K562 (cell line): ENCODE results near the gene SHC1. TPM values are rescaled to one million over a fixed set of nuclear protein-coding genes. Genes with fewer than 3 reads are reported as not detected.

ENCODE experiments used
- BCOR ChIP-seq: fragments of 450-650 bp; IDR thresholded peaks from 2 replicates; pipeline ENCODE4 v1.6.1; 2016
- CCAR2 ChIP-seq: fragments of 200-400 bp; formaldehyde crosslinking; IDR thresholded peaks from 2 replicates; pipeline ENCODE4 v1.6.1; 2017; ENCODE audit warnings: mild to moderate bottlenecking, low read depth, low read length
- CHD4 ChIP-seq: fragments of 200-600 bp; sonication (generic); IDR thresholded peaks from 3 replicates; pipeline ENCODE4 v1.6.1; 2012; ENCODE audit warnings: low read depth, mild to moderate bottlenecking, mixed read lengths, low read length, inconsistent platforms; ENCODE audit not compliant: insufficient read depth, insufficient replicate concordance, poor library complexity, severe bottlenecking
- EHMT2 ChIP-seq: fragments of 450-650 bp; IDR thresholded peaks from 2 replicates; pipeline ENCODE4 v1.6.1; 2018; ENCODE audit warnings: antibody characterized with exemption
- ELF1 ChIP-seq: fragments of 200-800 bp; sonication (Bioruptor generic); IDR thresholded peaks from 2 replicates; pipeline ENCODE4 v1.6.1; 2016; ENCODE audit warnings: missing genetic modification characterization, missing compliant biosample characterization
- EP400 ChIP-seq: fragments of 450-650 bp; IDR thresholded peaks from 2 replicates; pipeline ENCODE4 v1.6.1; 2017; ENCODE audit warnings: antibody characterized with exemption, mild to moderate bottlenecking, moderate library complexity
- EWSR1 ChIP-seq: fragments of 450-650 bp; IDR thresholded peaks from 2 replicates; pipeline ENCODE4 v1.6.1; 2018; ENCODE audit warnings: borderline replicate concordance, mild to moderate bottlenecking, low read depth, moderate library complexity; ENCODE audit not compliant: partially characterized antibody
- GTF2F1 ChIP-seq: IDR thresholded peaks from 2 replicates; pipeline ENCODE4 v1.6.1; 2011; ENCODE audit warnings: low read depth, low read length, improper control_type of control experiment
- LEF1 ChIP-seq: fragments of 450-650 bp; IDR thresholded peaks from 2 replicates; pipeline ENCODE4 v1.6.1; 2016; ENCODE audit warnings: mild to moderate bottlenecking
- NFATC3 ChIP-seq: fragments of 450-650 bp; IDR thresholded peaks from 2 replicates; pipeline ENCODE4 v1.6.1; 2017; ENCODE audit warnings: mild to moderate bottlenecking
- NUFIP1 ChIP-seq: fragments of 450-650 bp; IDR thresholded peaks from 2 replicates; pipeline ENCODE4 v1.6.1; 2018; ENCODE audit not compliant: partially characterized antibody
- PBX2 ChIP-seq, 2 experiments: IDR thresholded peaks in 1 of 2; conservative IDR thresholded peaks in 1 of 2; 2 replicates each; pipeline ENCODE4 v1.6.1; 2016; ENCODE audit warnings: low read depth in 2 of 2, mild to moderate bottlenecking in 1 of 2, missing compliant biosample characterization in 1 of 2, missing genetic modification characterization in 1 of 2, moderate library complexity in 1 of 2
- PHF20 ChIP-seq: fragments of 450-650 bp; IDR thresholded peaks from 2 replicates; pipeline ENCODE4 v1.6.1; 2018; ENCODE audit not compliant: partially characterized antibody
- RUNX1 ChIP-seq: sonication (generic); IDR thresholded peaks from 2 replicates; pipeline ENCODE4 v1.6.1; 2016; ENCODE audit warnings: antibody characterized with exemption, low read depth
- SMARCA4 ChIP-seq: fragments of 450-650 bp; IDR thresholded peaks from 2 replicates; pipeline ENCODE4 v1.6.1; 2016
- SPI1 ChIP-seq: IDR thresholded peaks from 2 replicates; pipeline ENCODE4 v1.6.1; 2011; ENCODE audit warnings: low read depth, low read length, control low read depth, borderline replicate concordance
- ZBTB1 ChIP-seq: sonication (generic); formaldehyde crosslinking; IDR thresholded peaks from 2 replicates; pipeline ENCODE4 v1.8.1; 2023; ENCODE audit warnings: missing genetic modification reagents, low read depth, mild to moderate bottlenecking, borderline replicate concordance
- ZBTB7A ChIP-seq: IDR thresholded peaks from 2 replicates; pipeline ENCODE4 v1.6.1; 2011; ENCODE audit warnings: low read depth, mild to moderate bottlenecking, low read length, moderate library complexity, borderline replicate concordance; ENCODE audit not compliant: control insufficient read depth
- ZNF134 ChIP-seq: fragments of 250-450 bp; sonication (Bioruptor Pico); conservative IDR thresholded peaks from 2 replicates; pipeline ENCODE4 v1.4.0; 2020
- ZNF561 ChIP-seq: fragments of 450-650 bp; formaldehyde crosslinking; conservative IDR thresholded peaks from 2 replicates; pipeline ENCODE4 v1.4.0; 2020; ENCODE audit warnings: mild to moderate bottlenecking, moderate library complexity
- ZNF586 ChIP-seq: fragments of 450-650 bp; formaldehyde crosslinking; conservative IDR thresholded peaks from 2 replicates; pipeline ENCODE4 v1.4.0; 2020; ENCODE audit warnings: mild to moderate bottlenecking, moderate library complexity
- ZNF76 ChIP-seq: fragments of 250-450 bp; sonication (Bioruptor Pico); IDR thresholded peaks from 2 replicates; pipeline ENCODE4 v1.4.0; 2020; ENCODE audit warnings: mild to moderate bottlenecking, moderate library complexity, borderline replicate concordance
- polyA plus RNA-seq, 8 experiments: library from polyadenylated mRNA; depleted of rRNA in 4 of 8; stranded (reverse) in 5 of 8; unstranded in 3 of 8; fragments of >200 nt; fragmentation: Nextera tagmentation in 2 of 8; fragmentation: Illumina TruSeq in 1 of 8; extraction: Ambion mirVana in 2 of 8; extraction: Trizol in 1 of 8; gene quantifications; 2 replicates each; pipeline versions ENCODE4 v1.2.1 to v1.2.3, GENCODE V29; 2011 to 2014; ENCODE audit warnings: inconsistent platforms in 1 of 8, missing spikeins in 1 of 8
- total RNA-seq, 7 experiments: library from RNA; depleted of rRNA in 6 of 7; stranded (reverse); fragments of >200 nt in 6 of 7; fragmentation: Illumina TruSeq in 2 of 7; extraction: Trizol in 2 of 7; gene quantifications; 2 replicates each; pipeline versions ENCODE4 v1.2.1 to v1.2.3, GENCODE V29; 2011 to 2021; ENCODE audit warnings: low replicate concordance in 1 of 7
- TF ChIP-seq, protein P1 (sequence below), 2 experiments: fragments of 150-350 bp in 1 of 2; IDR thresholded peaks; 2 replicates each; pipeline ENCODE4 v1.6.1; 2012 to 2016; ENCODE audit warnings: low read depth in 2 of 2, low read length in 2 of 2, mild to moderate bottlenecking in 1 of 2, moderate library complexity in 1 of 2

Gene SHC1
- total and polyA plus RNA-seq, 9 of the 15 experiments (the other 6 are each of a cell fraction or from before 2014, with no cell fraction given), result 4.1 to 113 (median 51.9) TPM

DNA sequence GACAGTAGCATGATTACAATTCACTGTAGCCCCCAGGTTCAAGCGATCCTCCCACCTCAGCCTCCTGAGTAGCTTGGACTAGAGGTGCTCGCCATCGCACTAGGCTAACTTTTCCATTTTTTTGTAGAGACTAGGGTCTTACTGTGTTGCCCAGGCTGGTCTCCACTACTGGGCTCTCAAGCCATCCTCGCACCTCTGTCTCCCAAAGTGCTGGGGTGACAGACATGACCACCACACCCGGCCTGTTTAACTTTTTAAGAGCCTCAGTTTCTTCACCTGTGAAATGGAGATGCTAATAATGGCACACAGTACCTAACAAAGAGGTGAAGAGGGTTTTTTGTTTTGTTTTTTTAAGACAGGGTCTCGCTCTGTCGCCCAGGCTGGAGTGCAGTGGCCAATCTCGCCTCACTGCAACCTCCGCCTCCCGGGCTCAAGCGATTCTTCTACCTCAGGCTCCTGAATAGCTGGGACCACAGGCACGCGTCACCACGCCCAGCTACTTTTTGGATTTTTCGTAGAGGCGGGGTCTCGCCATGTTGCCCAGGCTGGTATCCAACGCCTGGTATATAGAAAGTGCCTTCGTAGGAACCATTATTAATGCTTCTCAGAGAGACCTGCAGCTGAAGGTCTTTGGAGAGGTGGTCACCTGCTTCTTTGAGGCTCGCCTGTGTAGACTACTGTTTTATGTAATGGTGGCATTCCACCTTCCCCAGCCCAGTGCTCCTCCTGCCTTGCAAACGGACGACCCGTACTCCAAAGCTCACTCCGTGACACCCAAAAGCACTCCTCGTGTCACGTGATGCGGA is 34.6 kb downstream of the SHC1 start (continued):
- TF ChIP-seq CHD4 (no peak), ELF1 (no peak), PBX2 (CRISPR knock-in tag; IDR thresholded peaks at IDR 0.05; ENCODE audit: low read depth) (no peak), PBX2 (tag; conservative IDR thresholded peaks at IDR 0.05; ENCODE audit: low read depth) (no peak), ZNF586 (CRISPR knock-in tag) (no peak), EHMT2 (no peak), ZNF561 (CRISPR knock-in tag) (no peak), RUNX1 (no peak), ZBTB1 (CRISPR knock-in tag) (no peak), CCAR2 (no peak), SPI1 (no peak), PHF20 (no peak), GTF2F1 (0 out of 2 replicates have a peak, but pooled peaks have one; percentile 6), LEF1 (no peak), EP400 (no peak), EWSR1 (no peak), SMARCA4 (peak; percentile 59; the same call in 1 of the 2 replicates), ZNF76 (CRISPR knock-in tag) (0 out of 2 replicates have a peak, but pooled peaks have one; percentile 14), NUFIP1 (no peak), NFATC3 (no peak), BCOR (peak; percentile 76), ZBTB7A (no peak), ZNF134 (CRISPR knock-in tag) (no peak)
- TF ChIP-seq, protein P1, sequence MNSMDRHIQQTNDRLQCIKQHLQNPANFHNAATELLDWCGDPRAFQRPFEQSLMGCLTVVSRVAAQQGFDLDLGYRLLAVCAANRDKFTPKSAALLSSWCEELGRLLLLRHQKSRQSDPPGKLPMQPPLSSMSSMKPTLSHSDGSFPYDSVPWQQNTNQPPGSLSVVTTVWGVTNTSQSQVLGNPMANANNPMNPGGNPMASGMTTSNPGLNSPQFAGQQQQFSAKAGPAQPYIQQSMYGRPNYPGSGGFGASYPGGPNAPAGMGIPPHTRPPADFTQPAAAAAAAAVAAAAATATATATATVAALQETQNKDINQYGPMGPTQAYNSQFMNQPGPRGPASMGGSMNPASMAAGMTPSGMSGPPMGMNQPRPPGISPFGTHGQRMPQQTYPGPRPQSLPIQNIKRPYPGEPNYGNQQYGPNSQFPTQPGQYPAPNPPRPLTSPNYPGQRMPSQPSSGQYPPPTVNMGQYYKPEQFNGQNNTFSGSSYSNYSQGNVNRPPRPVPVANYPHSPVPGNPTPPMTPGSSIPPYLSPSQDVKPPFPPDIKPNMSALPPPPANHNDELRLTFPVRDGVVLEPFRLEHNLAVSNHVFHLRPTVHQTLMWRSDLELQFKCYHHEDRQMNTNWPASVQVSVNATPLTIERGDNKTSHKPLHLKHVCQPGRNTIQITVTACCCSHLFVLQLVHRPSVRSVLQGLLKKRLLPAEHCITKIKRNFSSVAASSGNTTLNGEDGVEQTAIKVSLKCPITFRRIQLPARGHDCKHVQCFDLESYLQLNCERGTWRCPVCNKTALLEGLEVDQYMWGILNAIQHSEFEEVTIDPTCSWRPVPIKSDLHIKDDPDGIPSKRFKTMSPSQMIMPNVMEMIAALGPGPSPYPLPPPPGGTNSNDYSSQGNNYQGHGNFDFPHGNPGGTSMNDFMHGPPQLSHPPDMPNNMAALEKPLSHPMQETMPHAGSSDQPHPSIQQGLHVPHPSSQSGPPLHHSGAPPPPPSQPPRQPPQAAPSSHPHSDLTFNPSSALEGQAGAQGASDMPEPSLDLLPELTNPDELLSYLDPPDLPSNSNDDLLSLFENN (IDR thresholded peaks at IDR 0.05; ENCODE audit: low read depth in 2 of 2, low read length in 2 of 2), result no peak
